Thoracic aorta (tissue), 2 donors: ENCODE results near the gene SPTA1. TPM values are rescaled to one million over a fixed set of nuclear protein-coding genes. Genes with fewer than 3 reads are reported as not detected.

ENCODE experiments used
- ATAC-seq: fragments of 150-250 bp; one replicate; pipeline ENCODE4 v1.8.0; 2017; ENCODE audit warnings: low read depth; ENCODE audit not compliant: insufficient number of reproducible peaks, low FRiP score
- DNase-seq: peaks from one replicate; pipeline ENCODE4 v3.0.0-alpha.2; 2020; ENCODE audit warnings: low spot score
- H3K27ac ChIP-seq, 2 donors: fragments of 200-600 bp; sonication (generic); 1 replicate in 1 of 2; 2 replicates in 1 of 2; pipeline ENCODE4 v1.5.1; 2016; ENCODE audit warnings: mild to moderate bottlenecking in 2 of 2, moderate library complexity in 2 of 2
- H3K27me3 ChIP-seq: fragments of 200-600 bp; sonication (generic); replicated peaks from 2 replicates; pipeline ENCODE4 v1.6.0; 2016; ENCODE audit warnings: mild to moderate bottlenecking; ENCODE audit not compliant: insufficient read depth
- H3K36me3 ChIP-seq: fragments of 200-600 bp; sonication (generic); one replicate; pipeline ENCODE4 v1.5.1; 2016
- H3K4me1 ChIP-seq, 2 donors: fragments of 200-600 bp; sonication (generic); 1 replicate in 1 of 2; 2 replicates in 1 of 2; pipeline versions ENCODE4 v1.5.1 to v1.6.0; 2016; ENCODE audit warnings: low read depth in 2 of 2, mild to moderate bottlenecking in 1 of 2; ENCODE audit not compliant: control insufficient read depth in 1 of 2
- H3K4me3 ChIP-seq: fragments of 200-600 bp; sonication (generic); 2 replicates; pipeline ENCODE4 v1.5.1; 2016; ENCODE audit warnings: mild to moderate bottlenecking
- H3K9me3 ChIP-seq: fragments of 200-600 bp; sonication (generic); 2 replicates; pipeline ENCODE4 v1.5.1; 2016
- CTCF ChIP-seq: fragments of 200-600 bp; sonication (generic); IDR thresholded peaks from one replicate; pipeline ENCODE4 v1.5.1; 2019; ENCODE audit warnings: antibody characterized with exemption
- total RNA-seq, 2 donors: library from RNA; depleted of rRNA; stranded (reverse); fragments of >200 nt; gene quantifications; one replicate each; pipeline versions ENCODE4 v1.1.0 to v1.2.3, GENCODE V29; 2016

SPTA1 gene
- total RNA-seq, 2 donors from 2014 or later, result not detected

GRCh38 chr1:158586942-158587341, 99.6 kb downstream of the SPTA1 start:
- ATAC-seq (no peak), DNase-seq (no peak)
- Histone ChIP-seq H3K9me3 (no peaks in the 10 kb centered on the region), H3K4me1 (no peaks in the 10 kb centered on the region), H3K36me3 (no peaks in the 10 kb centered on the region), H3K4me3 (no peak overlapping the region), H3K27ac (no peak overlapping the region), H3K27me3 (no peaks in the 10 kb centered on the region)
- no peak for TF ChIP-seq CTCF

GRCh38 chr1:158583962-158584361, 102.6 kb downstream of the SPTA1 start:
- DNase-seq (no peak), ATAC-seq (no peak)
- Histone ChIP-seq H3K4me1 (no peaks in the 10 kb centered on the region), H3K4me3 (no peak overlapping the region), H3K27ac (no peak overlapping the region), H3K36me3 (no peaks in the 10 kb centered on the region), H3K9me3 (no peaks in the 10 kb centered on the region), H3K27me3 (no peaks in the 10 kb centered on the region)
- TF ChIP-seq CTCF, result no peak

- no peaks in the 10 kb centered on the region for H3K36me3 ChIP-seq
- no peaks in the 10 kb centered on the region for H3K9me3 ChIP-seq
- no peak within 1 kb of the TSS for H3K27ac ChIP-seq
- no peak for TF ChIP-seq CTCF
- H3K4me1 ChIP-seq, result no peaks in the 10 kb centered on the region
- ATAC-seq, result no peak
- no peaks in the 10 kb centered on the region for H3K27me3 ChIP-seq
- no peak within 1 kb of the TSS for H3K4me3 ChIP-seq
- no peak for DNase-seq
Measured at GRCh38 chr1:158579733-158580132, 106.8 kb downstream of the SPTA1 start, which contains the start of gene OR10X1. OR10X1 (minus strand) TSS chr1:158579899; CDS start chr1:158579899, 0 bp downstream.

- TF ChIP-seq CTCF, result no peak
- H3K27me3 ChIP-seq, result no peaks in the 10 kb centered on the region
- H3K4me3 ChIP-seq, result no peak overlapping the region
- H3K4me1 ChIP-seq, result no peaks in the 10 kb centered on the region
- no peak for ATAC-seq
- no peaks in the 10 kb centered on the region for H3K9me3 ChIP-seq
- no peak overlapping the region for H3K27ac ChIP-seq
- no peak for DNase-seq
- no peaks in the 10 kb centered on the region for H3K36me3 ChIP-seq
Measured at GRCh38 chr1:158577561-158577960, 109.0 kb downstream of the SPTA1 start.

- Histone ChIP-seq H3K27ac (no peak overlapping the region), H3K27me3 (no peaks in the 10 kb centered on the region), H3K4me1 (no peaks in the 10 kb centered on the region), H3K9me3 (no peaks in the 10 kb centered on the region), H3K4me3 (no peak overlapping the region), H3K36me3 (no peaks in the 10 kb centered on the region)
- no peak for DNase-seq
- no peak for ATAC-seq
- no peak for TF ChIP-seq CTCF
Measured at GRCh38 chr1:158572226-158572625, 114.3 kb downstream of the SPTA1 start.
